ENCODE data around the gene CENPT. TPM values are rescaled to one million over a fixed set of nuclear protein-coding genes. Genes with fewer than 3 reads are reported as not detected.
A peak's percentile ranks its signal among the peaks of the same experiment; 100 is the strongest.

The CENPT gene
- total and polyA plus RNA-seq, 2 of the 8 experiments (the other 6 are each of a cell fraction or from before 2014, with no cell fraction given), result 42.4 to 53.4 TPM

GRCh38 chr16:67842509-67843342 is 4.8 kb downstream of the CENPT start (continued):
- no peak for TF ChIP-seq CHD7 (IDR thresholded peaks at IDR 0.05; ENCODE audit: insufficient replicate concordance, low read length)
- TF ChIP-seq NRF1 (IDR thresholded peaks at IDR 0.05; ENCODE audit: low read depth, low read length), result peak; percentile 13; the same call in 1 of the 2 replicates
- no peak for TF ChIP-seq TEAD4 (IDR thresholded peaks at IDR 0.05; ENCODE audit: low read depth, low read length)
- no peak for TF ChIP-seq GABPA (IDR thresholded peaks at IDR 0.05; ENCODE audit: borderline replicate concordance, insufficient read depth, low read length)
- no peak for TF ChIP-seq POLR2AphosphoS5 (IDR thresholded peaks at IDR 0.05; ENCODE audit: low read depth, low read length)
- no peak for TF ChIP-seq SP2 (IDR thresholded peaks at IDR 0.05; ENCODE audit: low read length)
- no peak for TF ChIP-seq GTF2F1 (IDR thresholded peaks at IDR 0.05; ENCODE audit: borderline replicate concordance, low read depth, low read length)
- no peak; the same call in 1 of the 2 replicates for TF ChIP-seq RBBP5 (IDR thresholded peaks at IDR 0.05; ENCODE audit: borderline replicate concordance, low read depth, low read length)
- TF ChIP-seq MAFK (IDR thresholded peaks at IDR 0.05; ENCODE audit: low read depth, low read length), result no peak
- no peak for TF ChIP-seq CREB1 (IDR thresholded peaks at IDR 0.05)
